HFF-Myc (cell line): ENCODE measurements around the gene ITGAE.

Source experiments
- DNase-seq: peaks from one replicate; pipeline ENCODE4 v3.0.0-alpha.2; 2011; ENCODE audit warnings: low read depth; ENCODE audit errors: extremely low read depth
- H3K4me3 ChIP-seq: replicated peaks from 2 replicates; pipeline ENCODE4 v1.5.1; 2011; ENCODE audit warnings: low read depth, mild to moderate bottlenecking, control low read depth, low read length
- TF ChIP-seq, protein P1 (sequence below): IDR thresholded peaks from 2 replicates; pipeline ENCODE4 v1.5.1; 2012; ENCODE audit warnings: mild to moderate bottlenecking, low read depth, low read length, control low read depth; ENCODE audit errors: missing control alignments

Gene ITGAE

GRCh38 chr17:3777366-3778120 is 23.4 kb downstream of the ITGAE start:
- H3K4me3 ChIP-seq: no peak overlapping the region
- DNase-seq: no peak
- TF ChIP-seq, protein P1, sequence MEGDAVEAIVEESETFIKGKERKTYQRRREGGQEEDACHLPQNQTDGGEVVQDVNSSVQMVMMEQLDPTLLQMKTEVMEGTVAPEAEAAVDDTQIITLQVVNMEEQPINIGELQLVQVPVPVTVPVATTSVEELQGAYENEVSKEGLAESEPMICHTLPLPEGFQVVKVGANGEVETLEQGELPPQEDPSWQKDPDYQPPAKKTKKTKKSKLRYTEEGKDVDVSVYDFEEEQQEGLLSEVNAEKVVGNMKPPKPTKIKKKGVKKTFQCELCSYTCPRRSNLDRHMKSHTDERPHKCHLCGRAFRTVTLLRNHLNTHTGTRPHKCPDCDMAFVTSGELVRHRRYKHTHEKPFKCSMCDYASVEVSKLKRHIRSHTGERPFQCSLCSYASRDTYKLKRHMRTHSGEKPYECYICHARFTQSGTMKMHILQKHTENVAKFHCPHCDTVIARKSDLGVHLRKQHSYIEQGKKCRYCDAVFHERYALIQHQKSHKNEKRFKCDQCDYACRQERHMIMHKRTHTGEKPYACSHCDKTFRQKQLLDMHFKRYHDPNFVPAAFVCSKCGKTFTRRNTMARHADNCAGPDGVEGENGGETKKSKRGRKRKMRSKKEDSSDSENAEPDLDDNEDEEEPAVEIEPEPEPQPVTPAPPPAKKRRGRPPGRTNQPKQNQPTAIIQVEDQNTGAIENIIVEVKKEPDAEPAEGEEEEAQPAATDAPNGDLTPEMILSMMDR: no peak

DNA sequence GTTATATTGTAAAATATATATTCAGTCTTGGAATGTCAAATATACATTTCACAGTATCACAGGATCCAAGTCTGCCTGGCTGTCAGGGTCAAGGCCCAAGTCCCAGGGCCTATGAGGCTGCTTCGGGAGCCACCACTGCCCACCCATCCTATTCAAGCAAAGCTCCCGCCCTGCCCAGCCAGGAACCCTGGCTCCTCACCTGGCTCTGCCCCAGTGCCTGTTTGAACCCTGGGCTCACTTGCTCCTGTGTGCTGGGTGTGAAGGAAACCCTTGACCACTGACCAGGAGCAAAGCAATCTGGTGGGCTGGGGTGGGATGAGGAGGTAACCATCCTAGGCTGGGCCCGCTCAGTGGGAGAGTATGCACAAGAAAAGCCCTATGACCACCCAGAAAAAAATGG is 27.0 kb downstream of the ITGAE start:
- TF ChIP-seq, protein P1: no peak
- no peak for DNase-seq
- H3K4me3 ChIP-seq: no peak overlapping the region

DNA sequence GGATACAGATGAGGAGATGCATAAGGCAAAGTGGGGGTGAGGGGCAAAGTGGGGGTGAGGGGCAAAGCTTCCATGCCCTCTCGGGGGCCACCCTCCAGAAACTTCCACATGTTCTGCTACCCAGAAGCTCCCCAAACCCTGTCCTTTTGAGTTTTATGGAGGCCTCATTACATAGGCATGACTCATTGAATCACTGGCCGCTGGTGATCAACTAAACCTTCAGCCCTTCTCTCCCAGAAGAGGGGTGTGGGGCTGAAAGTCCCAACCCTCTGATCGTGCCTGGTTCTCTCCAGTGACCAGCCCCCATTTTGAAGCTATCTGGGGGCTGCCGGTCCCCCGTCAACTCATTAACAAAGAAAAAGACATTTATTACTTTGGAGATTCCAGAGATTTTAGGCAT is 27.5 kb downstream of the ITGAE start:
- peak; percentile 14 for DNase-seq
- H3K4me3 ChIP-seq: no peak overlapping the region
- TF ChIP-seq, protein P1: no peak

- DNase-seq: no peak
- TF ChIP-seq, protein P1: no peak
- H3K4me3 ChIP-seq: no peak overlapping the region
Measured at GRCh38 chr17:3772764-3773163, 28.2 kb downstream of the ITGAE start.

GRCh38 chr17:3771140-3771539 is 29.8 kb downstream of the ITGAE start:
- H3K4me3 ChIP-seq: no peak overlapping the region
- TF ChIP-seq, protein P1: no peak
- DNase-seq: no peak

GRCh38 chr17:3770466-3770865 is 30.5 kb downstream of the ITGAE start:
- no peak for DNase-seq
- TF ChIP-seq, protein P1: no peak

DNA sequence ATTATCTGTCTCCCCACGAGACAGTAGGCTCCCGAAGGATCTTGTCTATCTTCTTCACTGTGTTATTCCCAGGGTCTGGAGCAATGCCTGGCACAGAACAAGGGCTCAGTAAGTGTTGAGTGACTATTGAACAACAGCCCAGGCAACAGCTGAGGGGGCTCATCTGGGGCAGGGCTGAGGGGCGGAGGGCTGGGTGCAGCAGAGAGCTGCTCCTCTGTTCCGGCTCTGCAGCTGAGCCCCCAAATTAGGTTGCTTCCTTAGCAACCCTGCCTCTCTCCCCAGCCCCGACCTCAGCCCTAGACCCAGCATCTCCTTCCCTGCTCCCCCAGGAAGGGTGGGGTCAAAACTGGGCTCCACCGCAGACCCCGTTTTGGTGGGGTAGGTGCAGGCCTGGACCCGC is 32.2 kb downstream of the ITGAE start:
- TF ChIP-seq, protein P1: no peak
- H3K4me3 ChIP-seq: no peak overlapping the region
- no peak for DNase-seq

More at GRCh38 chr17:3770466-3770865, 30.5 kb downstream of the ITGAE start:
- H3K4me3 ChIP-seq: no peak overlapping the region
